SK-N-SH treated with all-trans-retinoic acid at 6 μM for 48 hours (cell line): ENCODE measurements around the gene BLID.

ENCODE experiments used
- ATAC-seq: fragments of 200-7000 bp; cut with Tn5 transposase; 3 replicates; pipeline ENCODE4 v1.9.1; 2020; ENCODE audit warnings: mild to moderate bottlenecking, moderate library complexity
- BACH2 ChIP-seq: fragments of 250-450 bp; sonication (Bioruptor Pico); IDR thresholded peaks from 2 replicates; pipeline ENCODE4 v1.9.0; 2021; ENCODE audit warnings: mild to moderate bottlenecking, borderline replicate concordance
- CSDC2 ChIP-seq: fragments of 250-450 bp; sonication (Bioruptor Pico); IDR thresholded peaks from 2 replicates; pipeline ENCODE4 v1.5.0; 2020; ENCODE audit warnings: mild to moderate bottlenecking, moderate library complexity
- GLIS3 ChIP-seq: fragments of 250-450 bp; sonication (Bioruptor Pico); IDR thresholded peaks from 2 replicates; pipeline ENCODE4 v1.5.0; 2020; ENCODE audit warnings: mild to moderate bottlenecking, moderate library complexity
- OSR1 ChIP-seq: fragments of 250-450 bp; sonication (Bioruptor Pico); IDR thresholded peaks from 2 replicates; pipeline ENCODE4 v1.8.0; 2022; ENCODE audit warnings: moderate library complexity, mild to moderate bottlenecking, inconsistent platforms
- PPARA ChIP-seq: fragments of 250-450 bp; sonication (Bioruptor Pico); IDR thresholded peaks from 2 replicates; pipeline ENCODE4 v1.5.0; 2020; ENCODE audit warnings: mild to moderate bottlenecking, borderline replicate concordance
- RARB ChIP-seq: fragments of 250-450 bp; sonication (Bioruptor Pico); IDR thresholded peaks from 2 replicates; pipeline ENCODE4 v1.8.0; 2021; ENCODE audit warnings: mild to moderate bottlenecking, moderate library complexity
- SNAI2 ChIP-seq: fragments of 250-450 bp; sonication (Bioruptor Pico); IDR thresholded peaks from 2 replicates; pipeline ENCODE4 v1.5.0; 2020; ENCODE audit warnings: mild to moderate bottlenecking, moderate library complexity
- TCF4 ChIP-seq: fragments of 250-450 bp; sonication (Bioruptor Pico); IDR thresholded peaks from 2 replicates; pipeline ENCODE4 v1.8.0; 2021; ENCODE audit warnings: mild to moderate bottlenecking, moderate library complexity, borderline replicate concordance
- TOX ChIP-seq: fragments of 250-450 bp; sonication (Bioruptor Pico); IDR thresholded peaks from 2 replicates; pipeline ENCODE4 v1.8.0; 2021; ENCODE audit warnings: mild to moderate bottlenecking, moderate library complexity, borderline replicate concordance
- ZFP3 ChIP-seq: fragments of 250-450 bp; sonication (Bioruptor Pico); IDR thresholded peaks from 2 replicates; pipeline ENCODE4 v1.5.0; 2020; ENCODE audit warnings: mild to moderate bottlenecking, moderate library complexity
- ZFP30 ChIP-seq: fragments of 450-650 bp; formaldehyde crosslinking; IDR thresholded peaks from 2 replicates; pipeline ENCODE4 v1.5.0; 2022; ENCODE audit warnings: mild to moderate bottlenecking, moderate library complexity
- ZNF565 ChIP-seq: fragments of 450-650 bp; formaldehyde crosslinking; conservative IDR thresholded peaks from 2 replicates; pipeline ENCODE4 v1.5.0; 2020; ENCODE audit warnings: low read depth, mild to moderate bottlenecking, moderate library complexity
- ZNF70 ChIP-seq: fragments of 450-650 bp; formaldehyde crosslinking; IDR thresholded peaks from 2 replicates; pipeline ENCODE4 v1.5.0; 2020; ENCODE audit warnings: mild to moderate bottlenecking, moderate library complexity
- ZNF8 ChIP-seq: fragments of 450-650 bp; formaldehyde crosslinking; IDR thresholded peaks from 2 replicates; pipeline ENCODE4 v1.5.0; 2020; ENCODE audit warnings: mild to moderate bottlenecking, moderate library complexity
- TF ChIP-seq, protein P1 (sequence below): fragments of 250-450 bp; sonication (Bioruptor Pico); IDR thresholded peaks from 2 replicates; pipeline ENCODE4 v1.5.0; 2020; ENCODE audit warnings: mild to moderate bottlenecking, moderate library complexity
- TF ChIP-seq, protein P2 (sequence below): fragments of 250-450 bp; sonication (Bioruptor Pico); IDR thresholded peaks from 2 replicates; pipeline ENCODE4 v1.8.0; 2021; ENCODE audit warnings: low read depth, mild to moderate bottlenecking, moderate library complexity, borderline replicate concordance
- TF ChIP-seq, protein P3 (sequence below): fragments of 250-450 bp; sonication (Bioruptor Pico); IDR thresholded peaks from 2 replicates; pipeline ENCODE4 v1.8.0; 2020; ENCODE audit warnings: mild to moderate bottlenecking, moderate library complexity, borderline replicate concordance
- TF ChIP-seq, protein P4 (sequence below): fragments of 250-450 bp; sonication (Bioruptor Pico); IDR thresholded peaks from 2 replicates; pipeline ENCODE4 v1.5.1; 2020; ENCODE audit warnings: low read depth, mild to moderate bottlenecking, moderate library complexity

The BLID gene

DNA sequence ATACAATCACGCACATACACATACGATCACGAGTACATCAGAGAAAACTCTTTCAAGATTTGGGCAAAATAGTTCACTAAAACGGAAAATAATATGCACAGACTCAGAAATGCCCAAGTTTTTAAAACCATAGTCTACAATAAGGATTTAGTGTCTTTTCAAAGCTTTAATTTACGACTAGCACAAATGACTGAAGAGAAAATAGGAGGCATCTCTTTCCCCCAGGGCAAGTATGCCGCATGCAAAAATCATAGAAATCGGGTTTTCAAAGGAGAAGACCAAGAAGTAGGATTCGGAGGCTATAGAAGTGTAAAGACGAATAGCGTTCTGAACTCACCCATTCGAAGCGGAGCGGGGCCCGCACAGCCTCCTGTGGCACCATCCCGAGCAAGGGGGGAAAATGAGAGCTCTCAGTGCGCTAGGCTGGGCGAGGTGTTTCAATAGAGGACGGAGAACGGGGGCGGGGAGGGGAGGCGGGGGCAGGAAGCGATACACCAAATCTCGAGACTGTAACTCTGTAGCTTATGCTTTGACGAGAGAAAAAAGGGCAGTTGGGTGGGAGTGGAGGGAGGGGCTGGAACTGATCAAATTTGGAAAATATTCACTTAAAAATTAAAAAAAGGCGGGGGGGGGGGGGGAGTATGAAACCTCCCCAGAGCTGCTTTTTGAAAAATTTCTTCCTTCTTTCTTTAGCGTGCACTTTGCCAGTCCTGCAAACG, 15.8 kb downstream of the BLID start (continued):
- TF ChIP-seq, protein P1, sequence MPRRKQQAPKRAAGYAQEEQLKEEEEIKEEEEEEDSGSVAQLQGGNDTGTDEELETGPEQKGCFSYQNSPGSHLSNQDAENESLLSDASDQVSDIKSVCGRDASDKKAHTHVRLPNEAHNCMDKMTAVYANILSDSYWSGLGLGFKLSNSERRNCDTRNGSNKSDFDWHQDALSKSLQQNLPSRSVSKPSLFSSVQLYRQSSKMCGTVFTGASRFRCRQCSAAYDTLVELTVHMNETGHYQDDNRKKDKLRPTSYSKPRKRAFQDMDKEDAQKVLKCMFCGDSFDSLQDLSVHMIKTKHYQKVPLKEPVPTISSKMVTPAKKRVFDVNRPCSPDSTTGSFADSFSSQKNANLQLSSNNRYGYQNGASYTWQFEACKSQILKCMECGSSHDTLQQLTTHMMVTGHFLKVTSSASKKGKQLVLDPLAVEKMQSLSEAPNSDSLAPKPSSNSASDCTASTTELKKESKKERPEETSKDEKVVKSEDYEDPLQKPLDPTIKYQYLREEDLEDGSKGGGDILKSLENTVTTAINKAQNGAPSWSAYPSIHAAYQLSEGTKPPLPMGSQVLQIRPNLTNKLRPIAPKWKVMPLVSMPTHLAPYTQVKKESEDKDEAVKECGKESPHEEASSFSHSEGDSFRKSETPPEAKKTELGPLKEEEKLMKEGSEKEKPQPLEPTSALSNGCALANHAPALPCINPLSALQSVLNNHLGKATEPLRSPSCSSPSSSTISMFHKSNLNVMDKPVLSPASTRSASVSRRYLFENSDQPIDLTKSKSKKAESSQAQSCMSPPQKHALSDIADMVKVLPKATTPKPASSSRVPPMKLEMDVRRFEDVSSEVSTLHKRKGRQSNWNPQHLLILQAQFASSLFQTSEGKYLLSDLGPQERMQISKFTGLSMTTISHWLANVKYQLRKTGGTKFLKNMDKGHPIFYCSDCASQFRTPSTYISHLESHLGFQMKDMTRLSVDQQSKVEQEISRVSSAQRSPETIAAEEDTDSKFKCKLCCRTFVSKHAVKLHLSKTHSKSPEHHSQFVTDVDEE (CRISPR knock-in tag), result no peak
- TF ChIP-seq BACH2, result no peak
- TF ChIP-seq GLIS3 (CRISPR knock-in tag), result no peak
- no peak for TF ChIP-seq SNAI2 (CRISPR knock-in tag)
- no peak for TF ChIP-seq RARB (CRISPR knock-in tag)
- TF ChIP-seq PPARA (CRISPR knock-in tag), result no peak
- TF ChIP-seq, protein P2, sequence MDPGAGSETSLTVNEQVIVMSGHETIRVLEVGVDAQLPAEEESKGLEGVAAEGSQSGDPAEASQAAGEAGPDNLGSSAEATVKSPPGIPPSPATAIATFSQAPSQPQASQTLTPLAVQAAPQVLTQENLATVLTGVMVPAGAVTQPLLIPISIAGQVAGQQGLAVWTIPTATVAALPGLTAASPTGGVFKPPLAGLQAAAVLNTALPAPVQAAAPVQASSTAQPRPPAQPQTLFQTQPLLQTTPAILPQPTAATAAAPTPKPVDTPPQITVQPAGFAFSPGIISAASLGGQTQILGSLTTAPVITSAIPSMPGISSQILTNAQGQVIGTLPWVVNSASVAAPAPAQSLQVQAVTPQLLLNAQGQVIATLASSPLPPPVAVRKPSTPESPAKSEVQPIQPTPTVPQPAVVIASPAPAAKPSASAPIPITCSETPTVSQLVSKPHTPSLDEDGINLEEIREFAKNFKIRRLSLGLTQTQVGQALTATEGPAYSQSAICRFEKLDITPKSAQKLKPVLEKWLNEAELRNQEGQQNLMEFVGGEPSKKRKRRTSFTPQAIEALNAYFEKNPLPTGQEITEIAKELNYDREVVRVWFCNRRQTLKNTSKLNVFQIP, result no peak
- TF ChIP-seq ZNF70, result no peak
- TF ChIP-seq, all 23 proteins: peak for 0

DNA sequence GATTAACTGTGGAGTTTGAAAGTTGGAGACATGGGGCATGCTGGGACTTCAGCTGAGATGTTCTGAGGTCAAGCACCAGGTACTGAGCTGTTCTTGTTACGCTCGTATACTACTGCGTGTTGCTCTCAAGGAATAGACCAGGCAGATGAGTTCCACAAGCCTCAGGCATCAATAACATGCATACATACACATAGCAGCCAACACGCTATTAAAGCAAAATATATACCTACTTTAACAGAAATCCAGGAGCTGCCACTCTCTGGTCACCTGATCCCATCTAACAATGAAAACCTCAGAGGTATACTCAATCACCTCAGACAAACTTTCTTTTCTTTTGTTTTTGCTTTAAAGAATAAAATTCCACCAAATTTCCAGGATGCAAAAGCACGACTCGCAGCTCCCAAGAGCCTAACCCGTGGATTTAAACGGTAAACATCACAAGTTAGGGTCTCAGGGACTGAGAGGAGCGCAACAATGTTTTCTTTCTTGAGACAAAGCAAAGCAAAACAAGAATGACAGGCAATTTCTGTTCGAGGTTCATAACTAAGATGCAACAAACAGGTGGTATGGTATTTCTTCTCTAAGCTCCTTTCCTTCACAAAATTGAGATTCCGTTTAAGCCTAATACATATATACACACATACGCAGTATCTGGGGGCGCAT, 16.5 kb downstream of the BLID start:
- peak; percentile 27 for ATAC-seq
- TF ChIP-seq ZFP3 (peak; percentile 86), CSDC2 (CRISPR knock-in tag) (no peak)
- TF ChIP-seq, protein P3, sequence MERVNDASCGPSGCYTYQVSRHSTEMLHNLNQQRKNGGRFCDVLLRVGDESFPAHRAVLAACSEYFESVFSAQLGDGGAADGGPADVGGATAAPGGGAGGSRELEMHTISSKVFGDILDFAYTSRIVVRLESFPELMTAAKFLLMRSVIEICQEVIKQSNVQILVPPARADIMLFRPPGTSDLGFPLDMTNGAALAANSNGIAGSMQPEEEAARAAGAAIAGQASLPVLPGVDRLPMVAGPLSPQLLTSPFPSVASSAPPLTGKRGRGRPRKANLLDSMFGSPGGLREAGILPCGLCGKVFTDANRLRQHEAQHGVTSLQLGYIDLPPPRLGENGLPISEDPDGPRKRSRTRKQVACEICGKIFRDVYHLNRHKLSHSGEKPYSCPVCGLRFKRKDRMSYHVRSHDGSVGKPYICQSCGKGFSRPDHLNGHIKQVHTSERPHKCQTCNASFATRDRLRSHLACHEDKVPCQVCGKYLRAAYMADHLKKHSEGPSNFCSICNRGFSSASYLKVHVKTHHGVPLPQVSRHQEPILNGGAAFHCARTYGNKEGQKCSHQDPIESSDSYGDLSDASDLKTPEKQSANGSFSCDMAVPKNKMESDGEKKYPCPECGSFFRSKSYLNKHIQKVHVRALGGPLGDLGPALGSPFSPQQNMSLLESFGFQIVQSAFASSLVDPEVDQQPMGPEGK (CRISPR knock-in tag), result no peak

DNA sequence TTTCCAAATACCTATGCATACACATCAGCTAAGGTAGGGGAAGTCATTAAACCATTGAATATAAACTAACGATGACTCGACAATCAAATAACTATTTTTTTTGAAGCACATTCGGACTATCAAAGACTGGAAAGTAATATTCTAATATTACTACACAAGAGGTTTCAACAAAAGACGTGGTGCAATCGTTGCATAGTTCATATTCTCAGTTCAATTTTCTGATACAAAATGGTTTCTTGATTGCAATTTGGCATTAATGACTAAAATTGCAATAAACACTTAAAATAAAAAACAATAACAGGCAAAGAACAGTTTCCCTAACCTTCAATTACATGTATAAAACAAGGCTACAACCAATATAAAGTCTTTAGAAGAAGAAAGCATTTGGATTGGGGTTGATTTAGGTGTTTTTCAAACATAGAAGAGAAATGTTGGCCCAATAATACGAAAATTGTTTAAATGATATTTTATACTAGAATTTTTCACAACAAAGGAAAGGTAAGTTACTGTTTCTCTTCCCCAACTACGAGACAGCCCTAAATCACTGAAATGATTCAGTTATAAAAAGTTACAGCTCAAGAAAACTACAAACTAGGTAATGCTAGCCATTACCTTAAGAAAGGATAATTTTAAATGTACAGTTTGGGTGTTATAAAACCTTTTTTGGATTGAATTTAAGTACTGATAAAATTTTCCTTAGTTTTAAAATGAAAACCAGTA, 17.6 kb downstream of the BLID start:
- no peak for ATAC-seq
- no peak for TF ChIP-seq SNAI2 (CRISPR knock-in tag)
- TF ChIP-seq, protein P1 (CRISPR knock-in tag), result no peak
- no peak for TF ChIP-seq ZFP3
- TF ChIP-seq ZFP30, result no peak
- no peak for TF ChIP-seq TOX

DNA sequence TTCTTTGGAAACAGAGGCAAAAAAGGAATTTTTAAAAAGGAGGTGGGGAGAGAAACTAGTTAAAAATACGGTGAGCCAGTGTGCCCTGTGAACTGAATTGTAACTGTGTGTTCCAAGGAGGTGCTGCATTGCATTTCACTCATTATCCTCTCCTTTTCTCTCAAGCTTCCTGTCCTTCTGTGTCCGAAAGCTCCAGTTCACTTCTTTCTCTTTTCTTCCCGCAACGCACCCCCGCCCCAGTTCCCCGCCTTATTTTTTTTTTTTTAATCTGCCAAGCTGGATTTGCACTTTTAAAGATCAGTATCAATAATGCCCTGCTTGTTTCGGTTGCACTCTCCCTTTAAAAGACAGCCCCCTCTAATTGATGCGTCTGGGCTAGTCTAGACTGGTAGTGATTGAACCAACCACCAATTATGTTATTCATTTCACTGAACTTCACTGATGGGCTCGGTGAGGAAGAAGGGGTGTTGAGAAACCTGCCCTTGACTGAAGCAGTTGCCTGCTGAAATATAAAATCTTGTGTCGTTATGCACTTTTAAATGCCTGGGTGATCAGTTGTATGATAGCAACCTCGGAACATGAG, 18.5 kb downstream of the BLID start:
- no peak for TF ChIP-seq TCF4
- no peak for TF ChIP-seq ZFP30
- TF ChIP-seq ZNF8 (CRISPR knock-in tag), result no peak
- TF ChIP-seq GLIS3 (CRISPR knock-in tag), result no peak
- TF ChIP-seq, protein P2, result no peak
- no peak for TF ChIP-seq BACH2
- no peak for TF ChIP-seq ZFP3
- no peak for TF ChIP-seq OSR1
- TF ChIP-seq ZNF565 (CRISPR knock-in tag), result no peak
- TF ChIP-seq, protein P4, sequence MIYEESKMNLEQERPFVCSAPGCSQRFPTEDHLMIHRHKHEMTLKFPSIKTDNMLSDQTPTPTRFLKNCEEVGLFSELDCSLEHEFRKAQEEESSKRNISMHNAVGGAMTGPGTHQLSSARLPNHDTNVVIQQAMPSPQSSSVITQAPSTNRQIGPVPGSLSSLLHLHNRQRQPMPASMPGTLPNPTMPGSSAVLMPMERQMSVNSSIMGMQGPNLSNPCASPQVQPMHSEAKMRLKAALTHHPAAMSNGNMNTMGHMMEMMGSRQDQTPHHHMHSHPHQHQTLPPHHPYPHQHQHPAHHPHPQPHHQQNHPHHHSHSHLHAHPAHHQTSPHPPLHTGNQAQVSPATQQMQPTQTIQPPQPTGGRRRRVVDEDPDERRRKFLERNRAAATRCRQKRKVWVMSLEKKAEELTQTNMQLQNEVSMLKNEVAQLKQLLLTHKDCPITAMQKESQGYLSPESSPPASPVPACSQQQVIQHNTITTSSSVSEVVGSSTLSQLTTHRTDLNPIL (CRISPR knock-in tag), result no peak

More for the DNA sequence above, 18.5 kb downstream of the BLID start:
- 0 out of 3 replicates have a peak, but pooled peaks have one; percentile 1 for ATAC-seq
